ENCODE measurements around the gene ABHD2. TPM values are rescaled to one million over a fixed set of nuclear protein-coding genes. Genes with fewer than 3 reads are reported as not detected.

Gene ABHD2
- total and polyA plus RNA-seq, 12 donors: 5.6 to 316 (median 135) TPM

DNA sequence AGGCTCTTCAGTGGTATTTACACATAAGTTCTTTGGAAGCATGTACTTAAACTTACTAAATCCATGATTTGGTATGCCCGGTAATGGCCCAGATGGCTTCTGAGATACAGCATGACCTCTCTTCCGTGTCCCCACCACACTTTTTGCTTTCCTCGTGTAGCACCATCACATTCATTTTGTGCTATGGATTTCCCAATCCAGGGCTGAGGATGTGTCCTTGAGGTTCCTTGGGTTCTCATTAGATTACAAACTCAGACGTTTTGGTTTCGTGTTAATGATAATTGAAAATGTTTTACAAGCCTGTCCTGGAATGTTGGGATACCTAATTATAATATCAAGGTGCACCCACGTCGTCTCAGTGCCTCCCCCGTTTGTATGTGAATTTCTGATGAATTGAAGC is 7.3 kb downstream of the ABHD2 start:
- H3K4me1 ChIP-seq (replicated peaks in 1 of 2): peaks cover 66 to 87% of the 10 kb centered on the region in 2 donors
- intact Hi-C loops (cut with DNase I): no loop called here
- 46 to 63% (median 58%) methylated on average over 8 of the region's 8 CpGs for WGBS, 4 donors
- no peaks in the 10 kb centered on the region for H3K9me3 ChIP-seq (replicated peaks in 1 of 3)
- no peaks in the 10 kb centered on the region for H3K27me3 ChIP-seq
- peak overlapping the region; percentile 2 to 96 (median 80) for H3K27ac ChIP-seq
- peaks cover 0 to 4% of the 10 kb centered on the region in 2 donors for H3K36me3 ChIP-seq (replicated peaks in 1 of 2)
- peak in 2 of 7 donors; percentile 55 to 61 for DNase-seq
- H3K4me3 ChIP-seq: no peak overlapping the region
- TF ChIP-seq, protein P1, sequence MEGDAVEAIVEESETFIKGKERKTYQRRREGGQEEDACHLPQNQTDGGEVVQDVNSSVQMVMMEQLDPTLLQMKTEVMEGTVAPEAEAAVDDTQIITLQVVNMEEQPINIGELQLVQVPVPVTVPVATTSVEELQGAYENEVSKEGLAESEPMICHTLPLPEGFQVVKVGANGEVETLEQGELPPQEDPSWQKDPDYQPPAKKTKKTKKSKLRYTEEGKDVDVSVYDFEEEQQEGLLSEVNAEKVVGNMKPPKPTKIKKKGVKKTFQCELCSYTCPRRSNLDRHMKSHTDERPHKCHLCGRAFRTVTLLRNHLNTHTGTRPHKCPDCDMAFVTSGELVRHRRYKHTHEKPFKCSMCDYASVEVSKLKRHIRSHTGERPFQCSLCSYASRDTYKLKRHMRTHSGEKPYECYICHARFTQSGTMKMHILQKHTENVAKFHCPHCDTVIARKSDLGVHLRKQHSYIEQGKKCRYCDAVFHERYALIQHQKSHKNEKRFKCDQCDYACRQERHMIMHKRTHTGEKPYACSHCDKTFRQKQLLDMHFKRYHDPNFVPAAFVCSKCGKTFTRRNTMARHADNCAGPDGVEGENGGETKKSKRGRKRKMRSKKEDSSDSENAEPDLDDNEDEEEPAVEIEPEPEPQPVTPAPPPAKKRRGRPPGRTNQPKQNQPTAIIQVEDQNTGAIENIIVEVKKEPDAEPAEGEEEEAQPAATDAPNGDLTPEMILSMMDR (IDR thresholded peaks at IDR 0.05): no peak
- TF ChIP-seq POLR2A (IDR thresholded peaks at IDR 0.05): no peak

DNA sequence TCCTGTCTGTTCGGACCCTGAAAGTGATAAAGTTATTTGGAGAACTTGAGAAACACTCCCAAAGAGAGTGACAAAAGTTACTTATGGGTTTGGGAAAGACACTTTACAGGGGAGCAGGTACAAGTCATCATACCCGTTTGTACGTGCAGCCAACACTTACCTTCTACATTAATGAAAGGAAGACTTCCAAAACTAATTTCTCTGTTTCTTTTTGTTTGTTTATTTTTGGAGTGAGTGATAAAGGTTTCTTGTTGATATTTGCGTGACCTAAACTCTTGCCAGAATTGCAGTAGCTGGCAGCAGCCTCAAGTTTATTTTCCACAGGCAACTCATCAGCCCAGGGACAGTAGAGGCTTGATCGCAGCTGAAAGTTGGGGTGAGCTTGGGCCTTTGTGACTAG is 8.4 kb downstream of the ABHD2 start:
- 29 to 39% (median 30%) methylated on average over 5 of the region's 5 CpGs for WGBS, 4 donors
- Histone ChIP-seq H3K27me3 (no peaks in the 10 kb centered on the region), H3K27ac (peak overlapping the region; percentile 5 to 96 (median 75)), H3K36me3 (replicated peaks in 1 of 2) (peaks cover 0 to 4% of the 10 kb centered on the region in 2 donors), H3K4me1 (replicated peaks in 1 of 2) (peaks cover 64 to 87% of the 10 kb centered on the region in 2 donors), H3K4me3 (peak overlapping the region in 1 of 4 donors; percentile 20), H3K9me3 (replicated peaks in 1 of 3) (no peaks in the 10 kb centered on the region)
- intact Hi-C loops (cut with DNase I): no loop called here
- TF ChIP-seq, protein P1 (IDR thresholded peaks at IDR 0.05): peak in 1 of 6 experiments; percentile 9
- TF ChIP-seq POLR2A (IDR thresholded peaks at IDR 0.05): peak in 1 of 2 donors; percentile 57
- peak; percentile 58 to 86 (median 77) for DNase-seq

DNA sequence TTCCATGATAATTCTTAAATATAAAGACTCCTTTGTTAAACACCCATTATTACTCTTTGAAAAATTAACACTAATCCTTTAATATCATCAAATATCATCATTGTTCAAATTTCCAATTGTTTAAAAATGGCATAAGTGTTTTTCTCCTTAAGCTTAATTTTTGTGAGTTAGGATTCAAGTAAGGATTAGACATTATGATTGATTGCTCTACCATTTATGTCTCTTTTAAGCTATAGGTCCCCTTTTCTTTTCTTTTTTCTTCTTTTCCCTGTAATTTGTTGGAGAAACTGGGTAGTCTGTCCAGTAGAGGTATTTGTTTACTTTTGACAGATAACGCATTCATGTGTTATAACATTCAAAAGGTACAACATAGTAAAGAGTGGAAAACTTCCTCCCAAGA is 9.1 kb downstream of the ABHD2 start:
- Histone ChIP-seq H3K4me3 (no peak overlapping the region), H3K27ac (peak overlapping the region; percentile 5 to 96 (median 75)), H3K9me3 (replicated peaks in 1 of 3) (no peaks in the 10 kb centered on the region), H3K36me3 (replicated peaks in 1 of 2) (peaks cover 0 to 4% of the 10 kb centered on the region in 2 donors), H3K4me1 (replicated peaks in 1 of 2) (peaks cover 65 to 87% of the 10 kb centered on the region in 2 donors), H3K27me3 (no peaks in the 10 kb centered on the region)
- no peak for TF ChIP-seq POLR2A (IDR thresholded peaks at IDR 0.05)
- TF ChIP-seq, protein P1 (IDR thresholded peaks at IDR 0.05): no peak
- intact Hi-C loops (cut with DNase I): no loop called here
- WGBS, 4 donors: 80 to 94% (median 82%) methylated on average over 1 of the region's 1 CpG
- DNase-seq: no peak

DNA sequence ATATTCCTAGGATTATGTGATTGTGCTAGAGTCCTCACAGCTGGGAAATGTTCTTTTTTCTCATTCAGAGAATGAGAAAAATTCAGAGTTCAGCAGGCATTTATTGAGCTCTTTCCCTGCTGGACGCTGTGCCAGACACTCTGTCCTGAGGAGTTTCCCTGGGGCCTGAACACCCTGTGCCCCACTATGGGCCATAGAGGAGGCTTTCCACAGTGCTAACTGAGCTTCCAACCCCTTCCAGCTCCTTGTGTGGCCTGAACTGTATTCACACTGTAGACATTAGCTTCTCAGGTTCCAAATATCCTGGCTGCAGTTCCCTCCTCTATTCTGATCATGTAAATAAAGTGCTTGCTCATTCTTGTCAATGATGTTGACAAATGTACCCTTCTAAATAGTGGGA is 10.0 kb downstream of the ABHD2 start:
- Histone ChIP-seq H3K4me1 (replicated peaks in 1 of 2) (peaks cover 60 to 87% of the 10 kb centered on the region in 2 donors), H3K27ac (peak overlapping the region in 4 of 5 donors; percentile 5 to 93 (median 42)), H3K27me3 (no peaks in the 10 kb centered on the region), H3K9me3 (replicated peaks in 1 of 3) (no peaks in the 10 kb centered on the region), H3K4me3 (no peak overlapping the region), H3K36me3 (replicated peaks in 1 of 2) (peaks cover 0 to 4% of the 10 kb centered on the region in 2 donors)
- intact Hi-C loops (cut with DNase I): no loop called here
- DNase-seq: peak in 1 of 7 donors; percentile 54
- TF ChIP-seq POLR2A (IDR thresholded peaks at IDR 0.05): peak in 1 of 2 donors; percentile 42
- TF ChIP-seq, protein P1 (IDR thresholded peaks at IDR 0.05): no peak
- WGBS, 4 donors: 23 to 53% (median 43%) methylated on average over 1 of the region's 1 CpG

Data from adrenal gland (tissue), 12 donors.